HG03095 (cell line): ENCODE data around the gene LRRC51.
A peak's percentile ranks its signal among the peaks of the same experiment; 100 is the strongest.
"Not testable (repeated sequence)": the region's sequence is repeated elsewhere in the genome, so short reads cannot be mapped to it uniquely, and the experiment has no call there.

ENCODE experiments used
- ATAC-seq: cut with Tn5 transposase; IDR thresholded peaks from one replicate; pipeline ENCODE4 v1.9.1; 2021; ENCODE audit warnings: moderate library complexity; ENCODE audit not compliant: unreplicated experiment

The LRRC51 gene

GRCh38 chr11:72103754-72104167, 23.1 kb downstream of the LRRC51 start:
- no peak for ATAC-seq

- ATAC-seq, result no peak
Measured at GRCh38 chr11:72105888-72106287, 25.2 kb downstream of the LRRC51 start, which contains the start of gene TOMT. Gene TOMT (plus strand): TSS chr11:72105924. CDS start chr11:72105952, 28 bp downstream.

- no peak for ATAC-seq
Measured at GRCh38 chr11:72111300-72112142, 30.9 kb downstream of the LRRC51 start.

- peak; percentile 85 for ATAC-seq
Measured at GRCh38 chr11:72112143-72112977, 31.7 kb downstream of the LRRC51 start, which contains the start of gene ANAPC15. Gene ANAPC15 (minus strand): TSS chr11:72112695. CDS start chr11:72111276, 1,419 bp downstream.

GRCh38 chr11:72112978-72113808, 32.5 kb downstream of the LRRC51 start:
- ATAC-seq, result no peak

GRCh38 chr11:72114570-72114969, 33.9 kb downstream of the LRRC51 start:
- no peak for ATAC-seq

GRCh38 chr11:72116019-72116755, 35.5 kb downstream of the LRRC51 start:
- no peak for ATAC-seq

GRCh38 chr11:72119198-72119597, 38.5 kb downstream of the LRRC51 start:
- ATAC-seq, result no peak

GRCh38 chr11:72120930-72121329, 40.3 kb downstream of the LRRC51 start:
- ATAC-seq, result no peak

- no peak for ATAC-seq
Measured at GRCh38 chr11:72122607-72123006, 42.0 kb downstream of the LRRC51 start.

- no peak for ATAC-seq
Measured at GRCh38 chr11:72123117-72123653, 42.5 kb downstream of the LRRC51 start.

GRCh38 chr11:72124046-72124445, 43.4 kb downstream of the LRRC51 start:
- no peak for ATAC-seq

GRCh38 chr11:72125956-72126355, 45.3 kb downstream of the LRRC51 start:
- ATAC-seq, result no peak

GRCh38 chr11:72127923-72128322, 47.3 kb downstream of the LRRC51 start:
- no peak for ATAC-seq

- no peak for ATAC-seq
Measured at GRCh38 chr11:72129381-72129780, 48.7 kb downstream of the LRRC51 start.

- no peak for ATAC-seq
Measured at GRCh38 chr11:72132646-72133045, 52.0 kb downstream of the LRRC51 start.

- not testable (repeated sequence) for ATAC-seq
Measured at GRCh38 chr11:72135473-72135872, 54.8 kb downstream of the LRRC51 start, which contains the start of gene FOLR3. Gene FOLR3 (plus strand): TSS chr11:72135725. CDS start chr11:72135953, 228 bp downstream.

GRCh38 chr11:72135891-72136683, 55.4 kb downstream of the LRRC51 start:
- no peak for ATAC-seq
